ENCODE data around the gene CALML5.

Gene CALML5, protein sequence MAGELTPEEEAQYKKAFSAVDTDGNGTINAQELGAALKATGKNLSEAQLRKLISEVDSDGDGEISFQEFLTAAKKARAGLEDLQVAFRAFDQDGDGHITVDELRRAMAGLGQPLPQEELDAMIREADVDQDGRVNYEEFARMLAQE

DNA sequence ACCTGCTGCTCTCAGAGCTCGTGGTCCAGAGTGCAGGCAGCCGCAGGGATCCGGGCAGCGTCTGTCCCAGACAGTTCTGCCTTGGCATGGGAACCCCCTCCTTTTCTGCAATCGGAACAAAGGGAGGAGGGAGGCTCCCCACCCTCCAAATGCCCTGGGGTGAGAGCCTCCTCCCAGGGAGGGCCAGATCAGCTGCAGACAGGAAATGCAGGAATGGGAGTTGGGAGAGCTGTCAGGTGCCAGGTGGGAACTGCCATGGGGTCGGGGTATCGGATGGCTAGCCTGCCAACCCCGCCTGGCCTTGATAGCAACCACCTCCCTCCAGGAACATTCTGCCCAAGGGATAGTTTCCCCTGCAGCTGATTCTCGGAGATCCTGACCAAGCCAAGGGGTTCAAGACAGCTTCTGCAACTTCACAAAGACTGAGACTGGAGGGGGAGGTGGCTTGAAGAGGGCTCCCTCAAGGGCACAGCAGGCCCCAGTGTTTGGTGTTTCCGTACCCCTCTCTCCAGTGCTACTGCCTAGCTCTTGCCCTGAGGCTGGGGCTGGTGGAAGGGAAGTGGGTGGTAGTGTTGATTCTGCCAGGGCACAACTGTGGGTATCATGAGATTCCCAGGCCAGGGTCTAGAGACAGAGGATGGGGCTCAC is at the start of gene CALML5:
Gene CALML5 (minus strand): TSS at position 78 of the 648 bp plus-strand sequence. CDS start 132 bp downstream, outside the sequence.
- in situ Hi-C loops (cut with MboI; ENCODE audit: low sequenced_read_pairs), result no loop called here

- in situ Hi-C loops (cut with MboI; ENCODE audit: low sequenced_read_pairs), result no loop called here
Measured at GRCh38 chr10:5547931-5548660, 48.7 kb upstream of the CALML5 start.

DNA sequence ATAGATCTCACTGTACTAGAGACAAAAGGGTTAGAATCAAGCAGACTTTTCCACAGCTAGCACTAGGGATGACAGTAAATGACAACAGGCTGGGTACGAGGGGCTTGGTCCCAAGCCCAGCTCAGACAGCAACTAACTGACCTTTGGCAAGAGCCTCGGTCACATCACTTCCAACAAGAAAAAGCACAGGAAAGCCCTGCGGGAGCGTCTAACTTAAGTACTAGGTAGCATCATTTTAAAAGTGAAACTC is 48.2 kb upstream of the CALML5 start:
- in situ Hi-C loops (cut with MboI; ENCODE audit: low sequenced_read_pairs), result no loop called here

DNA sequence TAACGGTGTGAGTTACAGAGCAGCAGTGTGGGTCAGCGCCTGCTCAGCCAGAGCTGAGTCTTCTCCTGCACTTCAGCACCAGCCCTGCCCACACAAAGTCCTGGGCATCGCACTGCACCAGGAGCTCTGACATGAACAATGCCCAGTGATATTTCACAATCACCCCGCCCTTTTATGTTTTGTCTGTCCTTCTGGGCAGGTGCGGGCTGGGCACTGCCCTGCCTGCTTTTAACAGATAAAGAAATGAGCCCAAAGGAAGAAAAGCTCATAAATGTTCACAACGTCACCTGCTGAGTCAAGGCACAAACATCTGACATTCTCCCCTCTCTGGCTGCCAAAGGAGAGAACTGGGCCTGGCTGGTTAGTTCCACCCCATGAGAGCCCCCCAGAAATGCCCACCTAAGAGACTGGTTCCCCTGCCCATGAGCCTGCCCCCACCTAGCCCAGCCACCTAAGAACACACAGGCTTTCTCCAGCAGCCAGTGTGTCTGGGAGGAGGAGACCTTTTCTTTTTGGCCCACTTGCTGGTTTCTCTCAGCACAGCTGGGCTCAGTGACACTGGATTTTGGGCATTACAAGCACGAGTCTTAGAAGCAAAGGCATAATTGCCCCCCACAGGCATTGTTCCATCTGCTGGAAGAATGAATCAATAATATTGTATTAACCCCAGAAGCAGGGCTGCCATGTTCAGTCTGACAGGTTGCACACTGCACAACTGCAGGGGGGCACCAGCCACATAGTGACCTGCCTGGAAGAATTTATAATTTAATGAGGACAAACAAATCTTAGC is 47.7 kb upstream of the CALML5 start:
- in situ Hi-C loops (cut with MboI; ENCODE audit: low sequenced_read_pairs), result no loop called here

DNA sequence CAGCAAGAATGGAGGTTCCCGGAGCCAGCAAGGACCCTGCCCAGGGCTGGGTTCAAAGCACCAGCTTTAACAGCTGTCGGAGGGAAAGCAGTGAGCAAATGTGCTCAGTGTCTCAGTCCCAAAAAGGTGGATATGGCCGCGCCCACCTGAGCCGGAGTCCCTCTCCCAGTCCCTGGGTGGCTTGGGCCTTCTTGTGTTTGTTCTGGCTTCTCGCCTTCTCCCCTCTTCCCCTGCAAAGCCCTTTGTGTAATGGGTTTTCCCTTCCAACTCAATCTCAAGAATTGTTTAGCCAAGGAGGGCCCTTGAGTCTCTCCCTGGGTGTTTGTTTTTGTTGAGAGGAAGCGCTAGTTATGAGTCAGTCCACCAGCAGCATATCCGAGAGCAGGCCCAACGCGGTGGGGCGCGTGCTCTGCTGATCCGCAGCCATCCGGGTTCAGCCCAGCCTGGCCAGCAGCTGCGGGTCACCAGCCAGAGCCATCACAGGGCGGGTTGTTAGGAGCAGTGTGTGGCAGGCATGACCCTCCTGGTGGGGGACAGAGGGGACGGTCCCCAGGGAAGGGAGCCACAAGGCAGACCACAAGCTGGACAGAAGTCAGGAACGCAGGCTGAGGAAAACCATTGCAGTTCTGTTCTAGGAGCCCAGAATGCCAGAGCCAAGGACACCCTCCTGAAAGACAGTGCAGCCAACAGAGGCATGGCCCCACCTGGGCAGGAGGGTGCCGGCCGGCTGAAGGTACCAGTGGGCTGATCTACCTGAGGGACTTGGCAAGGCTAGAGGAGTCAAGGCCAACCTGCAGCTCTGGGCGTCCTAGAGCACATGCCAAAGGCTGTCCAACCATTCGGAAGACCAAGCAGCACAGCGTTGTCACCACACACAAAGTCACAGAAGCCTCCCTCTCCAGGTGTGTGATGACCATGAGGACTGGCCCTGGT is 46.7 kb upstream of the CALML5 start:
- in situ Hi-C loops (cut with MboI; ENCODE audit: low sequenced_read_pairs), result no loop called here

GRCh38 chr10:5545426-5545777 is 46.0 kb upstream of the CALML5 start:
- in situ Hi-C loops (cut with MboI; ENCODE audit: low sequenced_read_pairs), result no loop called here

DNA sequence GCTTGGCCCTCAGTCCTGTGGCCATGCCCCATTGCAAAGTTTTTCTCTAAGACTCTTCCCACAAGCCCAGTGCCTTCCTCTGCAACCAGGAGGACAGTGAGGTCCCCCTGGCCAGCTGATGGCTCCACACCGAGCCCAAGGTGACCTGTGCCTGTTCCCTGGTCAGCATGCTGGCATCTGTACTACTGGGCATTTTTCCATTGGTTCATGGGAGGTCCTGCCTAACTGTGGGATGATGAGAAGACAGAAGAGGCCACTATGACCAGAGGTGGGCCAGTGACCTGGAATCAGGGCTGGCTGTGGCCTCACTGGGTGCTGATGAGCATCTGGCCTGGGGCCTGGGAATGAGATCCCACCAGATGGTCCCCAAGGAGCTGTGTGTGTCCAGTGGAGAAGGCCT is 45.6 kb upstream of the CALML5 start:
- in situ Hi-C loops (cut with MboI; ENCODE audit: low sequenced_read_pairs), result no loop called here

DNA sequence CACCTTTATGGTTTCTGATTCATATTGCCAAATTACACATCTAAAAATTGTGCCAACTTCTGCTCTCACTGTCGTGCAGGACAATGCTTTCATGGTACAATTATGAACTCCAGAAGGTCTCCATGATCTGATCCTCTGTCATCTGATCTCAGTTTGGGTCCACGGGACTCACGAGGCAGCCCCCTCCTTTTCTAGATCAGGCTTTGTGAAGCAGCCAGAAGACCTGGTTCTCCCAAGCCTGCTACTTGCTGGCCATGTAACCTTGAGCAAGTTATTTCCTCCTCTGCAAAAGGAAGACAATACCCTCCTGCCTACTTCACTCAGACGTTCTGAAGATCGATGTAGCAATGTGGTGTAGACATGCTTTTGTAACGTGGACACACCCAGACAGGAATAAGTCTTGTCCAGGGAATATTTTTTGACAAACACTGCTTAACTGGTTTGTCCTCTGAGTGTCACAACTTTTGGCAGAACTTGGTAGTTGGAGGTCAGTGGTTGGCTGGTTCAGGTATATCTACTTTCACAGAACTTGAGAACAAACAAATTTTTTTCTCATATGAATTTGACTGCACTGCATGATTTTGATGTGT is 44.9 kb upstream of the CALML5 start:
- in situ Hi-C loops (cut with MboI; ENCODE audit: low sequenced_read_pairs), result no loop called here

DNA sequence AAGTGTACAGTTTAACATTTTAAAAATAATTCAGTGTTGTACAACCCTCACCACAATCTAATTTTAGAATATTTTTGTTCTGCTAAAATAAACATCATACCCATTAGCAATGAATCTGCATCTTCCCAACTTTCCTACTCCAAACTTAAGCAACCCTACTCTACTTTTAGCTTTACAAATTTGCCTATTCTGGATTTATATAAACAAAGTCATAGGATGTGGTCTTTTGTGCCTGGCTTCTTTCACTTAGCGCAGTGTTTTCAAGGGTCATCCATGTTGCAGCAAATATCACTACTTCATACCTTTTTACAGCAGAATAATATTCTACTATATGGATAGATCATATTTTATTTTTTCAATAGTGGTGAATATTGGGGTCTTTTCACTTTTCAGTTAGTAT is 44.3 kb upstream of the CALML5 start:
- in situ Hi-C loops (cut with MboI; ENCODE audit: low sequenced_read_pairs), result no loop called here

- in situ Hi-C loops (cut with MboI; ENCODE audit: low sequenced_read_pairs), result no loop called here
Measured at GRCh38 chr10:5542100-5542499, 42.7 kb upstream of the CALML5 start.

- in situ Hi-C loops (cut with MboI; ENCODE audit: low sequenced_read_pairs), result no loop called here
Measured at GRCh38 chr10:5540891-5541290, 41.5 kb upstream of the CALML5 start.

DNA sequence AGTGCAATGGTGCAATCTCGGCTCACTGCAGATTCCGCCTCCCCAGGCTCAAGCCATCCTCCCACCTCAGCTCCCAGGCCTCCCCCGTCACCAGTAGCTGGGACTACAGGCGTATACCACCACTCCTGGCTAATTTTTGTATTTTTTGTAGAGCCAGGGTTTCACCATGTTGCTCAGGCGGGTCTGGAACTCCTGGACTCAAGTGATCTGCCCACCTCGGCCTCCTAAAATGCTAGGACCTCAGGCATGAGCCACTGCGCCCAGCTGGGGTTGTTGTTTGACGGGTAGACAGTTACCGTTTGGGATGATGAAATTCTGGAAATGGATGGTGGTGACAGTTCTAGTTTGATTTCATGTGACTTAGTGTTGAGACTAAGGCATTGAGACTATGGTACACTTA is 40.7 kb upstream of the CALML5 start:
- in situ Hi-C loops (cut with MboI; ENCODE audit: low sequenced_read_pairs), result no loop called here

DNA sequence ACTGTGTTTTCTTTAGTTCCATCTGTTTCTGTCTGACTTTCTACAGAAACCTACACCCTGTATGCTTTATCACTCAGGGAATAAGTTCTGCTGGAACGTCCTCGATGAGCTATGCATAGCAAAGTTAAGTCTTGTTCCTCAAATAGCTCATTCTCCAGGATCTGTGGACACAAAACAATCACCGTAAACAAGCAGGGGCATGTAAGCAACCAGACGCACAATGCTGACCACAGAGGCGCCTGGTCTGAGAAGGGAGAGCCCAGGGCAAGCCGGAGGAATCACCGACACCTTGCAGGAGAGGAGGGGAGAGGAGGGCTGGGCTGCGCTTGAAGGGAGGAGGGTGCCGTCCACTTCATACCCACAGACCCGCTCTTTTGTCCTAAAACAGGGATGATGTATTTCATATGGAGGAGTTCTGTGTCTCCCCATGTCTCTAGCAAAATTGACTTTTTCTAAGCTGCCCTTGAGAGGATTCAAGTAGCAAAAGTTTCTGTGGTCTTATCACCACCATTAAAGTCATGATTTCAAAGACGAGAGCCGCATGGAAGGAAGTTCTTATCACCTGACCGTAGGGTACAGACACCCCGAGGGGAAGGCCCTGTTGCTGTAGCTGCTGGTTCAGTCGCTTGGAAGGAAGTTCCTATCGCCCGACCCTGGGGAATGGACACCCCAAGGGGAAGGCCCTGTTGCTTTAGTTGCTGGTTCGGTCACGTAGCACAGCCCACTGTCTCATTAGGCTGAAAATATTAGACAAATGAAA is 39.7 kb upstream of the CALML5 start:
- in situ Hi-C loops (cut with MboI; ENCODE audit: low sequenced_read_pairs), result no loop called here

- in situ Hi-C loops (cut with MboI; ENCODE audit: low sequenced_read_pairs), result no loop called here
Measured at GRCh38 chr10:5538446-5538845, 39.1 kb upstream of the CALML5 start.

GRCh38 chr10:5537684-5538083 is 38.3 kb upstream of the CALML5 start:
- in situ Hi-C loops (cut with MboI; ENCODE audit: low sequenced_read_pairs), result no loop called here

- in situ Hi-C loops (cut with MboI; ENCODE audit: low sequenced_read_pairs), result no loop called here
Measured at GRCh38 chr10:5536486-5537081, 37.2 kb upstream of the CALML5 start.

- in situ Hi-C loops (cut with MboI; ENCODE audit: low sequenced_read_pairs), result no loop called here
Measured at GRCh38 chr10:5534880-5535856, 35.8 kb upstream of the CALML5 start.
